Peyer's patch (tissue), 4 donors: Measurements from ENCODE around the gene USP8.

Experiments used
- POLR2A ChIP-seq, 2 donors: fragments of 450-650 bp; IDR thresholded peaks; one replicate each; pipeline ENCODE4 v1.5.1; 2017; ENCODE audit warnings: antibody characterized with exemption in 2 of 2, mild to moderate bottlenecking in 2 of 2, moderate library complexity in 2 of 2
- TF ChIP-seq, protein P1 (sequence below), 6 experiments: fragments of 450-650 bp in 4 of 6; fragments of 200-600 bp in 2 of 6; sonication (generic) in 1 of 6; IDR thresholded peaks; one replicate each; pipeline ENCODE4 v1.5.1; 2017 to 2019; ENCODE audit warnings: antibody characterized with exemption in 6 of 6, mild to moderate bottlenecking in 3 of 6, moderate library complexity in 1 of 6

DNA sequence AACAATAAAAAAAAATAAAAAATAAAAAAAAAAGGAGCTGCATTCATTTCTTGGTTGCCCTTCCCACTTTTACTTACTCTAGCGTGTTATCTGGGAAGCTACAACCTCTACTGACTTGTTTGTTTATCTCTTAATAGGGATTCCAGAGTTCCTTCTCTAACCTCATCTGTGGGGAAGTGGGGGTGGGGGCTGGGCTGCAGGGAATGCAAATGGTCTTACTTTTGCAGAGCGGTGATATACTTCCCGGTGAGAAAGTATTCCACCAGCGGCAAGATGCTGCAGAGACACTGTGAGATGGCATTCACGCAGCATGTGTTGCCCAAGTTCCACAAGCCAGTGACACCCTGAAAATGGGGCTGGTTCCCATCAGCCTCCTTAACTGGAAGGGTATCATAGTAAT is 120.2 kb downstream of the USP8 start:
- TF ChIP-seq, protein P1, sequence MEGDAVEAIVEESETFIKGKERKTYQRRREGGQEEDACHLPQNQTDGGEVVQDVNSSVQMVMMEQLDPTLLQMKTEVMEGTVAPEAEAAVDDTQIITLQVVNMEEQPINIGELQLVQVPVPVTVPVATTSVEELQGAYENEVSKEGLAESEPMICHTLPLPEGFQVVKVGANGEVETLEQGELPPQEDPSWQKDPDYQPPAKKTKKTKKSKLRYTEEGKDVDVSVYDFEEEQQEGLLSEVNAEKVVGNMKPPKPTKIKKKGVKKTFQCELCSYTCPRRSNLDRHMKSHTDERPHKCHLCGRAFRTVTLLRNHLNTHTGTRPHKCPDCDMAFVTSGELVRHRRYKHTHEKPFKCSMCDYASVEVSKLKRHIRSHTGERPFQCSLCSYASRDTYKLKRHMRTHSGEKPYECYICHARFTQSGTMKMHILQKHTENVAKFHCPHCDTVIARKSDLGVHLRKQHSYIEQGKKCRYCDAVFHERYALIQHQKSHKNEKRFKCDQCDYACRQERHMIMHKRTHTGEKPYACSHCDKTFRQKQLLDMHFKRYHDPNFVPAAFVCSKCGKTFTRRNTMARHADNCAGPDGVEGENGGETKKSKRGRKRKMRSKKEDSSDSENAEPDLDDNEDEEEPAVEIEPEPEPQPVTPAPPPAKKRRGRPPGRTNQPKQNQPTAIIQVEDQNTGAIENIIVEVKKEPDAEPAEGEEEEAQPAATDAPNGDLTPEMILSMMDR (IDR thresholded peaks at IDR 0.05), result no peak
- no peak for TF ChIP-seq POLR2A (IDR thresholded peaks at IDR 0.05)
